Epithelial cell of esophagus (primary cell): Measurements from ENCODE around the gene ZFHX3.

ENCODE experiments used
- DNase-seq: peaks from one replicate; pipeline ENCODE4 v3.0.0; 2010; ENCODE audit warnings: low read depth
- H3K4me3 ChIP-seq: 2 replicates; pipeline ENCODE4 v1.5.1; 2011; ENCODE audit warnings: mild to moderate bottlenecking, low read length, control low read depth
- TF ChIP-seq, protein P1 (sequence below): IDR thresholded peaks from 2 replicates; pipeline ENCODE4 v1.5.1; 2011; ENCODE audit warnings: low read depth, mild to moderate bottlenecking, low read length, control low read depth, inconsistent platforms; ENCODE audit not compliant: insufficient read depth; ENCODE audit errors: missing control alignments

The ZFHX3 gene

GRCh38 chr16:72864130-72864833 is 183.6 kb downstream of the ZFHX3 start:
- no peak overlapping the region for H3K4me3 ChIP-seq
- TF ChIP-seq, protein P1, sequence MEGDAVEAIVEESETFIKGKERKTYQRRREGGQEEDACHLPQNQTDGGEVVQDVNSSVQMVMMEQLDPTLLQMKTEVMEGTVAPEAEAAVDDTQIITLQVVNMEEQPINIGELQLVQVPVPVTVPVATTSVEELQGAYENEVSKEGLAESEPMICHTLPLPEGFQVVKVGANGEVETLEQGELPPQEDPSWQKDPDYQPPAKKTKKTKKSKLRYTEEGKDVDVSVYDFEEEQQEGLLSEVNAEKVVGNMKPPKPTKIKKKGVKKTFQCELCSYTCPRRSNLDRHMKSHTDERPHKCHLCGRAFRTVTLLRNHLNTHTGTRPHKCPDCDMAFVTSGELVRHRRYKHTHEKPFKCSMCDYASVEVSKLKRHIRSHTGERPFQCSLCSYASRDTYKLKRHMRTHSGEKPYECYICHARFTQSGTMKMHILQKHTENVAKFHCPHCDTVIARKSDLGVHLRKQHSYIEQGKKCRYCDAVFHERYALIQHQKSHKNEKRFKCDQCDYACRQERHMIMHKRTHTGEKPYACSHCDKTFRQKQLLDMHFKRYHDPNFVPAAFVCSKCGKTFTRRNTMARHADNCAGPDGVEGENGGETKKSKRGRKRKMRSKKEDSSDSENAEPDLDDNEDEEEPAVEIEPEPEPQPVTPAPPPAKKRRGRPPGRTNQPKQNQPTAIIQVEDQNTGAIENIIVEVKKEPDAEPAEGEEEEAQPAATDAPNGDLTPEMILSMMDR: no peak
- no peak for DNase-seq

GRCh38 chr16:72862090-72862489 is 185.8 kb downstream of the ZFHX3 start:
- no peak overlapping the region for H3K4me3 ChIP-seq
- TF ChIP-seq, protein P1: no peak
- DNase-seq: no peak

GRCh38 chr16:72860726-72861562 is 187.0 kb downstream of the ZFHX3 start:
- TF ChIP-seq, protein P1: no peak
- no peak overlapping the region for H3K4me3 ChIP-seq
- no peak for DNase-seq

GRCh38 chr16:72859581-72859980 is 188.3 kb downstream of the ZFHX3 start:
- no peak for DNase-seq
- no peak overlapping the region for H3K4me3 ChIP-seq
- TF ChIP-seq, protein P1: no peak

GRCh38 chr16:72858665-72859493 is 189.0 kb downstream of the ZFHX3 start:
- DNase-seq: no peak
- H3K4me3 ChIP-seq: no peak overlapping the region
- TF ChIP-seq, protein P1: no peak

DNA sequence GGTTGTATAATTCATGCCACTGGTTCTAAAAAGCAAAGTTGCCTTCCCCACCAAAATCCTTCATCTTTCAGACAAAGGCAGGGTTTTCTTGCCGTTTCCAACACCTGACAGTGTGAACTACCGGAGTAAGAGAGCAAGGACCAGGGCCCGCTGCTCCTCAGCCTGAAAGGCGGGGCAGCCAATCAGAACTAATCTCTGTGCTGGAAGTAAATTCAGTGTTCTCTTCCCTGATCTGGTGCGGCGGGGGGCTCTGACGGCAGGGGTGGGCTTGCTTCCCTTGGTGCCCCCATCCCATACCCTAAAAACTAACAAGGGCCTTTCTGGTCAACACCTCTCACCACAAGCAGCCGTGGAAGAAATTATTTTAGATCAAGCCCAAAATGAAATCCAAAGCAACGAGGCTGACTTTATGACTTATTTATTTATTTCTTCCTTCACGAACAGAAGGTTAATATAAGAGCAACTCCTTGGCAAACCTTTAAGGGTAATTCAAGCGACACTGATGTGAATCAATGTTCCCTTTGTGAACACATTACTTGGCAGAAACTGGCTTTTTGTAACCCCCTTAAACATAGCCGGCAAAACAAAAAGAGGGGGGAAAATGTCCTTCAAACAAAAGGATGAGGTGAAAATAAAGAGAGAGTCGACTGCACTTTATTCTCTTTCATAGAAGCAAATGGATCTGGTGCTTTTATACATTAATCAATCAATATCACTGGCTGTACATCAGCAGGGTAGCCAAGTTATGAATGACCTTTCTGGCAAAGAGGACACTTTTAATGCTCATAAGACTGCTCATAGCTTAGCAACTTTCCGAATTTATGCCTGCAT is 189.9 kb downstream of the ZFHX3 start:
- H3K4me3 ChIP-seq: no peak overlapping the region
- DNase-seq: no peak
- TF ChIP-seq, protein P1: no peak
